HFFc6 (cell line): Measurements from ENCODE around the gene KCNMA1. TPM values are rescaled to one million over a fixed set of nuclear protein-coding genes. Genes with fewer than 3 reads are reported as not detected.
A peak's percentile ranks its signal among the peaks of the same experiment; 100 is the strongest.

ENCODE experiments used
- DNase-seq: peaks from one replicate; pipeline ENCODE4 v3.0.0-alpha.2; 2018
- H3K27ac Mint-ChIP-seq: 2 replicates; pipeline ENCODE4 v1.8.0; 2020; ENCODE audit warnings: mild to moderate bottlenecking, mixed read lengths
- H3K27me3 Mint-ChIP-seq: 2 replicates; pipeline ENCODE4 v1.8.0; 2021; ENCODE audit warnings: mild to moderate bottlenecking, moderate library complexity, mixed read lengths; ENCODE audit not compliant: insufficient read depth
- H3K36me3 Mint-ChIP-seq: 2 replicates; pipeline ENCODE4 v1.8.0; 2021; ENCODE audit warnings: low read depth, mixed read lengths
- H3K4me1 Mint-ChIP-seq: 2 replicates; pipeline ENCODE4 v1.8.0; 2020; ENCODE audit warnings: low read depth, mixed read lengths
- H3K4me3 Mint-ChIP-seq: 2 replicates; pipeline ENCODE4 v1.8.0; 2020; ENCODE audit warnings: mild to moderate bottlenecking, moderate library complexity, mixed read lengths
- H3K9me3 Mint-ChIP-seq: 2 replicates; pipeline ENCODE4 v1.8.0; 2020; ENCODE audit warnings: mild to moderate bottlenecking, mixed read lengths
- CTCF ChIP-seq: fragments of 200-600 bp; sonication (generic); IDR thresholded peaks from 2 replicates; pipeline ENCODE4 v1.5.0; 2021; ENCODE audit warnings: antibody characterized with exemption, mild to moderate bottlenecking
- total RNA-seq, 6 experiments: library from RNA; stranded (reverse); fragmentation: NEBNext Ultra II Directional; extraction: Animal tissue kit (Norgen Biotek cat#: 25700); gene quantifications; 2 replicates in 1 of 6; 3 replicates in 5 of 6; pipeline ENCODE4 v1.2.3, GENCODE V29; 2021

Gene KCNMA1
- total RNA-seq, 6 experiments from 2014 or later: 87.1 to 191 (median 93.5) TPM

GRCh38 chr10:77532068-77532467, 105.5 kb downstream of the KCNMA1 start:
- Mint-ChIP-seq H3K36me3 (peaks cover 10% of the 10 kb centered on the region), H3K4me3 (peak overlapping the region; percentile 87), H3K4me1 (peaks cover 77% of the 10 kb centered on the region), H3K27me3 (peaks cover 2% of the 10 kb centered on the region; the same call in 1 of the 2 replicates), H3K27ac (peak overlapping the region; percentile 97), H3K9me3 (no peaks in the 10 kb centered on the region)
- no peak for TF ChIP-seq CTCF
- peak; percentile 88 for DNase-seq

GRCh38 chr10:77531441-77532001, 106.1 kb downstream of the KCNMA1 start:
- peaks cover 2% of the 10 kb centered on the region; the same call in 1 of the 2 replicates for H3K27me3 Mint-ChIP-seq
- H3K4me3 Mint-ChIP-seq: peak overlapping the region; percentile 87
- peaks cover 10% of the 10 kb centered on the region for H3K36me3 Mint-ChIP-seq
- H3K9me3 Mint-ChIP-seq: no peaks in the 10 kb centered on the region
- DNase-seq: peak; percentile 90
- H3K27ac Mint-ChIP-seq: peak overlapping the region; percentile 97
- TF ChIP-seq CTCF: no peak
- peaks cover 83% of the 10 kb centered on the region for H3K4me1 Mint-ChIP-seq

GRCh38 chr10:77530011-77530410, 107.6 kb downstream of the KCNMA1 start:
- Mint-ChIP-seq H3K36me3 (0 out of 2 replicates have a peak, but pooled peaks cover 4% of the 10 kb centered on the region), H3K27ac (peak overlapping the region; percentile 97), H3K4me1 (peaks cover 89% of the 10 kb centered on the region), H3K9me3 (no peaks in the 10 kb centered on the region), H3K27me3 (peaks cover 2% of the 10 kb centered on the region; the same call in 1 of the 2 replicates), H3K4me3 (peak overlapping the region; percentile 87; the same call in 1 of the 2 replicates)
- no peak for DNase-seq
- no peak for TF ChIP-seq CTCF

- H3K4me1 Mint-ChIP-seq: peaks cover 89% of the 10 kb centered on the region
- DNase-seq: no peak
- H3K27me3 Mint-ChIP-seq: peaks cover 2% of the 10 kb centered on the region; the same call in 1 of the 2 replicates
- TF ChIP-seq CTCF: no peak
- 0 out of 2 replicates have a peak, but pooled peaks cover 4% of the 10 kb centered on the region for H3K36me3 Mint-ChIP-seq
- no peak overlapping the region for H3K27ac Mint-ChIP-seq
- H3K9me3 Mint-ChIP-seq: no peaks in the 10 kb centered on the region
- H3K4me3 Mint-ChIP-seq: no peak overlapping the region; the same call in 1 of the 2 replicates
Measured at GRCh38 chr10:77529050-77529576, 108.5 kb downstream of the KCNMA1 start.

- Mint-ChIP-seq H3K36me3 (peaks cover 4% of the 10 kb centered on the region; the same call in 1 of the 2 replicates), H3K27me3 (peaks cover 2% of the 10 kb centered on the region; the same call in 1 of the 2 replicates), H3K4me1 (peaks cover 89% of the 10 kb centered on the region), H3K9me3 (no peaks in the 10 kb centered on the region), H3K27ac (no peak overlapping the region), H3K4me3 (no peak overlapping the region)
- DNase-seq: no peak
- TF ChIP-seq CTCF: no peak
Measured at GRCh38 chr10:77527839-77528238, 109.8 kb downstream of the KCNMA1 start.
